WERI-Rb-1 (cell line): Measurements from ENCODE around the gene C3orf38.

ENCODE experiments used
- DNase-seq: peaks from one replicate; pipeline ENCODE4 v3.0.0-alpha.2; 2020
- H3K27ac ChIP-seq: fragments of 250-450 bp; sonication (Bioruptor Pico); 2 replicates; pipeline ENCODE4 v1.5.1; 2020; ENCODE audit warnings: mild to moderate bottlenecking, moderate library complexity
- H3K27me3 ChIP-seq: fragments of 250-450 bp; sonication (Bioruptor Pico); 2 replicates; pipeline ENCODE4 v1.5.1; 2021; ENCODE audit warnings: mild to moderate bottlenecking, low read depth, moderate library complexity; ENCODE audit not compliant: insufficient read depth, severe bottlenecking
- H3K36me3 ChIP-seq: fragments of 250-450 bp; sonication (Bioruptor Pico); 2 replicates; pipeline ENCODE4 v1.5.1; 2020; ENCODE audit warnings: mild to moderate bottlenecking, moderate library complexity
- H3K4me3 ChIP-seq: 2 replicates; pipeline ENCODE4 v1.5.1; 2011; ENCODE audit warnings: low read depth, mild to moderate bottlenecking, control low read depth, low read length
- H3K9me3 ChIP-seq: fragments of 250-450 bp; sonication (Bioruptor Pico); 2 replicates; pipeline ENCODE4 v1.5.1; 2021; ENCODE audit warnings: mild to moderate bottlenecking, moderate library complexity; ENCODE audit not compliant: severe bottlenecking
- CTCF ChIP-seq: IDR thresholded peaks from 2 replicates; pipeline ENCODE4 v1.5.1; 2011; ENCODE audit warnings: low read depth, mild to moderate bottlenecking, control low read depth, inconsistent platforms, low read length

C3orf38 gene

GRCh38 chr3:88203642-88204055 is 53.9 kb downstream of the C3orf38 start:
- Histone ChIP-seq H3K27ac (no peak overlapping the region), H3K9me3 (no peaks in the 10 kb centered on the region), H3K36me3 (no peaks in the 10 kb centered on the region), H3K27me3 (no peaks in the 10 kb centered on the region), H3K4me3 (no peak overlapping the region)
- DNase-seq = peak; percentile 74
- TF ChIP-seq CTCF = peak; percentile 78
